Epidermal melanocyte (primary cell): ENCODE measurements around the gene NTN5.
"Not testable (repeated sequence)": the region's sequence is repeated elsewhere in the genome, so short reads cannot be mapped to it uniquely, and the experiment has no call there.

ENCODE experiments used
- DNase-seq: peaks from one replicate; pipeline ENCODE4 v3.0.0; 2011; ENCODE audit warnings: low spot score; ENCODE audit not compliant: insufficient read length

NTN5 gene

GRCh38 chr19:48669903-48670668, 2.7 kb downstream of the NTN5 start:
- DNase-seq, result peak; percentile 10

GRCh38 chr19:48668761-48669160, 4.1 kb downstream of the NTN5 start:
- no peak for DNase-seq

GRCh38 chr19:48668332-48668731, 4.5 kb downstream of the NTN5 start:
- peak; percentile 1 for DNase-seq

- DNase-seq, result no peak
These were observed 7.0 kb downstream of the NTN5 start for GRCh38 chr19:48665786-48666185.

GRCh38 chr19:48664476-48664875, 8.3 kb downstream of the NTN5 start:
- DNase-seq, result peak; percentile 3

- peak; percentile 9 for DNase-seq
These were observed 9.2 kb downstream of the NTN5 start for GRCh38 chr19:48663667-48664066.

GRCh38 chr19:48661711-48662090, 11.1 kb downstream of the NTN5 start:
- DNase-seq, result no peak

GRCh38 chr19:48660852-48661710, 11.7 kb downstream of the NTN5 start:
- peak; percentile 97 for DNase-seq

GRCh38 chr19:48659768-48660167, 13.0 kb downstream of the NTN5 start:
- no peak for DNase-seq

- DNase-seq, result no peak
These were observed 14.3 kb downstream of the NTN5 start for GRCh38 chr19:48658483-48658882.

- not testable (repeated sequence) for DNase-seq
These were observed 15.0 kb downstream of the NTN5 start for GRCh38 chr19:48657828-48658227.

- DNase-seq, result no peak
These were observed 15.9 kb downstream of the NTN5 start for GRCh38 chr19:48656840-48657474.

- DNase-seq, result no peak
These were observed 18.3 kb downstream of the NTN5 start for GRCh38 chr19:48654299-48655059.

- no peak for DNase-seq
These were observed 21.2 kb downstream of the NTN5 start for GRCh38 chr19:48651683-48652048.

- DNase-seq, result no peak
These were observed 21.7 kb downstream of the NTN5 start for GRCh38 chr19:48650974-48651682.

GRCh38 chr19:48648134-48648533, 24.7 kb downstream of the NTN5 start:
- no peak for DNase-seq

GRCh38 chr19:48646722-48647216, 26.0 kb downstream of the NTN5 start:
- no peak for DNase-seq

GRCh38 chr19:48646001-48646721, 26.7 kb downstream of the NTN5 start, which contains the start of gene CA11:
CA11 (minus strand) TSS chr19:48646187; CDS start chr19:48645632, 555 bp downstream.
- DNase-seq, result peak; percentile 92

- DNase-seq, result no peak
These were observed 27.2 kb downstream of the NTN5 start for GRCh38 chr19:48645620-48646000.
